HUES64 (cell line): ENCODE data around the gene ATXN2L.
A peak's percentile ranks its signal among the peaks of the same experiment; 100 is the strongest.

Experiments used
- H3K27ac ChIP-seq: 2 replicates; pipeline ENCODE4 v1.7.0; 2013; ENCODE audit warnings: low read depth, low read length, inconsistent platforms
- H3K27me3 ChIP-seq: 2 replicates; pipeline ENCODE4 v1.6.1; 2013; ENCODE audit warnings: mild to moderate bottlenecking, low read length; ENCODE audit not compliant: insufficient read depth
- H3K36me3 ChIP-seq: 2 replicates; pipeline ENCODE4 v1.6.1; 2013; ENCODE audit warnings: mild to moderate bottlenecking, low read length; ENCODE audit not compliant: insufficient read depth
- H3K4me1 ChIP-seq: 2 replicates; pipeline ENCODE4 v1.6.1; 2013; ENCODE audit warnings: mild to moderate bottlenecking, low read length, moderate library complexity; ENCODE audit not compliant: insufficient read depth
- H3K4me3 ChIP-seq: 2 replicates; pipeline ENCODE4 v1.5.1; 2013; ENCODE audit warnings: mild to moderate bottlenecking, low read length, moderate library complexity
- H3K9ac ChIP-seq: 2 replicates; pipeline ENCODE4 v1.6.1; 2013; ENCODE audit warnings: mild to moderate bottlenecking, low read depth, low read length
- H3K9me3 ChIP-seq: 2 replicates; pipeline ENCODE4 v1.6.1; 2013; ENCODE audit warnings: low read depth, low read length; ENCODE audit not compliant: insufficient read depth
- WGBS: fragments of 150-250, 120-280 bp; methylation state at CpG from one replicate; pipeline ENCODE4 v1.1.7; 2013; ENCODE audit warnings: missing lambda C conversion rate; 5-methylcytosine and 5-hydroxymethylcytosine counted together

Gene ATXN2L

DNA sequence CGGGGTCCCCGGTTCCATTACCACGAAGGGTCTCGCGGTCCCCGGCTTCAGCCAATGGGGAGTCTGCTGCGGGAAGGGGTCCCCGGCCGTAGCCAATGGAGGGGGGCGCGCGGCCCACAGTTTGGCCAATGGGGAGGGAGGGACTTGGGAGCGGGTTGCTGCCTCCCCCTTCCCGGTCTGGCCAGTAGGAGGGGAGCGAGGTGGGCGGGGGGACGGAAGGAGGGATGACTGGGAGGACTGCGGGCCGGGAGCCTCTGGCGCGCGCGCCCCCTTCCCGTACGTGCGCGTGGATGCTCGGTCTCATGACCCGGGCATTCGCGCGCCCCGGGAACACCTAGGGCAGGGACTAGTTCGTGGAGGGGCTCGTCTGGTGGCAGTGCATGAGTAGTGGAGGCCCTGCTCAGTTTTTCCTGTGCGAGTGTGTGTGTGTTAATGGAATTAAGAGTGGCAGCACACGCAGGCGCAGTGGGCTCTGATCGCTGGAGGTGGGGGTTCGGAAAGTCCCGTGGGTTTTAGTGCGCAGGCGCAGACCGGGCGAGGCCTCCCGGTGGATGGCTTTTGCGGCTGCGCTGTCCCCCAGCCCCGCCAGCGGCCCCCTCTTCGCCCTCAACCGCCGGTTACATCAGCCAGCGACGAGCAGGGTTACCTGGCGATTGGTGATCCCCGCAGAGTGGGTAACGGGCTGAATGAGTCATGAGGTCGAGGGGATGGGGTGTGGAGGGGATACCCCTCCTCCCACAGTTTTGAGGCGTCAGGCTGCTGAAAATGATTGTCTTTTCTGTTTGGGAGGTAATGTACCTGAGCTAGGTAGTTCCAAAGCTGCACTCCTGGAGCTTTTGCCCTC lies 1.3 kb downstream of the ATXN2L start:
- no peaks in the 10 kb centered on the region for H3K27me3 ChIP-seq
- peak overlapping the region; percentile 93 for H3K4me3 ChIP-seq
- peak overlapping the region; percentile 99 for H3K27ac ChIP-seq
- peaks cover 48% of the 10 kb centered on the region for H3K36me3 ChIP-seq
- peak overlapping the region; percentile 97 for H3K9ac ChIP-seq
- under 1% methylated on average over 60 of the region's 60 CpGs for WGBS
- peaks cover 9% of the 10 kb centered on the region; the same call in 1 of the 2 replicates for H3K4me1 ChIP-seq
- H3K9me3 ChIP-seq = no peaks in the 10 kb centered on the region

GRCh38 chr16:28824717-28824973 lies 1.8 kb downstream of the ATXN2L start:
- peaks cover 9% of the 10 kb centered on the region; the same call in 1 of the 2 replicates for H3K4me1 ChIP-seq
- 50% methylated on average over 5 of the region's 5 CpGs for WGBS
- H3K9me3 ChIP-seq = no peaks in the 10 kb centered on the region
- peak overlapping the region; percentile 97 for H3K9ac ChIP-seq
- peaks cover 54% of the 10 kb centered on the region for H3K36me3 ChIP-seq
- H3K27ac ChIP-seq = peak overlapping the region; percentile 99
- H3K27me3 ChIP-seq = no peaks in the 10 kb centered on the region
- peak overlapping the region; percentile 93 for H3K4me3 ChIP-seq

DNA sequence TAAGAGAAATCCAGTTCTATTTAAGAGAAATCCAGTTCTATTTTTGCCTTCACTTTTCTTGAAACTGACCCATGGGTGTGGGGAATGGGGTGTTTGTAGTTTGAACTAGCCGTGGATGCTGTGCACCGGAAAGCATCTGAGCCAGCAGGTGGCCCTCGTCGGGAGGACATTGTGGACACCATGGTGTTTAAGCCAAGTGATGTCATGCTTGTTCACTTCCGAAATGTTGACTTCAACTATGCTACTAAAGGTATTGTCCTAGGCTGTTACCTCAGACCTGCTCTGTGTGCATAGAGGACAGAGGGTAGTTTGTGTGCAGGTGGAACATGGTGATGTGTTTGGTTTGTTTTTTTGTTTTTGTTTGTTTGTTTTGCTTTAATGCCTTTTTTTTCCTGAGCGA lies 3.3 kb downstream of the ATXN2L start:
- no peaks in the 10 kb centered on the region for H3K27me3 ChIP-seq
- H3K4me3 ChIP-seq = no peak overlapping the region
- H3K9me3 ChIP-seq = no peaks in the 10 kb centered on the region
- 91% methylated on average over 6 of the region's 6 CpGs for WGBS
- H3K27ac ChIP-seq = no peak overlapping the region
- peaks cover 65% of the 10 kb centered on the region for H3K36me3 ChIP-seq
- peaks cover 9% of the 10 kb centered on the region; the same call in 1 of the 2 replicates for H3K4me1 ChIP-seq
- no peak overlapping the region for H3K9ac ChIP-seq

DNA sequence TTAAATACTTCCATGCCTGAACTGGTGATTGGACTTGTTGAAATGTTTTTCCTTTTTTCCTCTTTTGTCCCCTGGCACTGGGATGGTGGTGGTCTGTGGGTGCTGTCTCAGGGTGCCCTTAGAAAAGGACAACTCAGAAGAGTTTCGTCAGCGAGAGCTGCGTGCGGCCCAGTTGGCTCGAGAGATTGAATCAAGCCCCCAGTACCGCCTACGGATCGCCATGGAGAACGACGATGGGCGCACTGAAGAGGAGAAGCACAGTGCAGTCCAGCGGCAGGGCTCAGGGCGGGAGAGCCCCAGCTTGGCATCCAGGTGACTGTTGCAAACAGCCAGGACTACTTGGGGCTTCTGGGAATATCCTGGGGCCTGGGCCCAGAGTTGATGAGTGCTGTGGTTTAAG lies 6.9 kb downstream of the ATXN2L start:
- H3K27me3 ChIP-seq = no peaks in the 10 kb centered on the region
- H3K9ac ChIP-seq = no peak overlapping the region
- WGBS = 96% methylated on average over 13 of the region's 13 CpGs
- H3K36me3 ChIP-seq = peaks cover 100% of the 10 kb centered on the region
- peaks cover 9% of the 10 kb centered on the region; the same call in 1 of the 2 replicates for H3K4me1 ChIP-seq
- no peak overlapping the region for H3K27ac ChIP-seq
- no peaks in the 10 kb centered on the region for H3K9me3 ChIP-seq
- H3K4me3 ChIP-seq = no peak overlapping the region

DNA sequence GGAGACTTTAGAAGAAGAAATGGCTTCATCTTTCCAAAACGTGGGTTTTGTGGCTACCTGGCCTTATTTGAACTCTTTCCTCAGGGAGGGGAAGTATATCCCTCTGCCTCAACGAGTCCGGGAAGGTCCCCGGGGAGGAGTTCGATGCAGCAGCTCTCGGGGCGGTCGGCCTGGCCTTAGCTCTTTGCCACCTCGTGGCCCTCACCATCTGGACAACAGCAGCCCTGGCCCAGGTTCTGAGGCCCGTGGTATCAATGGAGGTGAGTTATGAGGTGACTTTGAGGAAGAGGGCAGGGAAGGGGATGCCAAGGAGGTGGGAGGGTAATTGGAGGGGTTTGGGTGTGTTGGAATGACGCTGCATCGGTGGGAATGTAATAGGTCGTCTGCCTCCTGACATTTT lies 7.7 kb downstream of the ATXN2L start:
- Histone ChIP-seq H3K9ac (no peak overlapping the region), H3K9me3 (no peaks in the 10 kb centered on the region), H3K27me3 (no peaks in the 10 kb centered on the region), H3K4me1 (peaks cover 2% of the 10 kb centered on the region; the same call in 1 of the 2 replicates), H3K27ac (no peak overlapping the region), H3K36me3 (peaks cover 100% of the 10 kb centered on the region), H3K4me3 (no peak overlapping the region)
- WGBS = 95% methylated on average over 13 of the region's 13 CpGs

DNA sequence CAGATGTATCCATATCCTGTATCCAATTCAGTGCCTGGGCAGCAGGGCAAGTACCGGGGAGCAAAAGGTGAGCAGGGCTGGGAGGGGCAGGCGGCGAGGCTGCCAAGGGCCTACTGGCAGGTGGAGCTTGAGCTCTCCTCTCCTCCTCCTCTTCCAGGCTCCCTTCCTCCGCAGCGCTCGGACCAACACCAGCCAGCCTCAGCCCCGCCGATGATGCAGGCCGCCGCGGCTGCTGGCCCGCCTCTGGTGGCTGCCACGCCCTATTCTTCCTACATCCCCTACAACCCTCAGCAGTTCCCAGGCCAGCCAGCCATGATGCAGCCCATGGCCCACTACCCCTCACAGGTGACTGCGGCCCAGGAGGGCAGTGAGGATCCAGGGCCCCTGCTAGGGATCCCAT lies 11.6 kb downstream of the ATXN2L start:
- Histone ChIP-seq H3K9me3 (no peaks in the 10 kb centered on the region), H3K27ac (no peak overlapping the region), H3K9ac (no peak overlapping the region), H3K4me3 (no peak overlapping the region), H3K4me1 (no peaks in the 10 kb centered on the region), H3K36me3 (peaks cover 95% of the 10 kb centered on the region), H3K27me3 (no peaks in the 10 kb centered on the region)
- 95% methylated on average over 14 of the region's 14 CpGs for WGBS

GRCh38 chr16:28834873-28835863 lies 12.4 kb downstream of the ATXN2L start:
- H3K36me3 ChIP-seq = peaks cover 87% of the 10 kb centered on the region
- H3K9me3 ChIP-seq = no peaks in the 10 kb centered on the region
- WGBS = 96% methylated on average over 25 of the region's 25 CpGs
- H3K4me1 ChIP-seq = no peaks in the 10 kb centered on the region
- H3K27me3 ChIP-seq = no peaks in the 10 kb centered on the region
- H3K9ac ChIP-seq = no peak overlapping the region
- no peak overlapping the region for H3K27ac ChIP-seq
- H3K4me3 ChIP-seq = no peak overlapping the region

DNA sequence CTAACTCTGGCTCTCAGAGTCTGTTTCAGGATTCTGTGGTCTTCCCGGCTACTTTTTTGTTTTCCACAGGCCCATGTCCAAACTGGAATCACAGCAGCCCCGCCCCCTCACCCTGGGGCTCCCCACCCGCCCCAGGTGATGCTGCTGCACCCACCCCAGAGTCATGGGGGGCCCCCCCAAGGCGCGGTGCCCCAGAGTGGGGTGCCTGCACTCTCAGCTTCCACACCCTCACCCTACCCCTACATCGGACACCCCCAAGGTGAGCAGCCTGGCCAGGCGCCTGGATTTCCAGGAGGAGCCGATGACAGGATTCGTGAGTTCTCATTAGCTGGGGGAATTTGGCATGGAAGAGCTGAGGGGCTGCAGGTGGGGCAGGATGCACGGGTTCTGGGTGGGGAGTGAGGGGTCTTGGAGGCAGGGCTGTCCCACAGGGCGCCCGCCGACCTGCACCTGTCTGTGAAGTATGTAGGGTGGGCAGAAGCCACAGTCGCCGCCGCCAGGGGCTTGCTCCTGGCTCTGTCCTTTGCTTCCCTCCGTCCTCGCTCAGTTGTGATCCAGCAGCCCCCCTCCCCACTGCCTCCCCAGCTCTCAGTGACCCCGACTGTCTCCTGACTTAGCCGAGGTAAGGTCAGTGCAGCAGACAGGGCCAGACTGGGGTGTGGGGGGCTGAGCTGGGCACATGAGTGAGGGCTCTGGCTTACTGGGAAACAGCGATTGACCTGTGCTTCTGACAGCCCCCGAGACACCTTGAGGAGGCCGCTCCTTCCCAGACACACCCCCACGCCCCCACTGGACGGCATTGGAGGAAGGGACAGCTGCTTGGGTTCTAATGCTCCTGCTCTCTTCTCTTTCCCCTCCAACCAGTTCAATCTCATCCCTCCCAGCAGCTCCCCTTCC lies 13.3 kb downstream of the ATXN2L start:
- Histone ChIP-seq H3K9ac (no peak overlapping the region), H3K27me3 (no peaks in the 10 kb centered on the region)
- 95% methylated on average over 25 of the region's 25 CpGs for WGBS

DNA sequence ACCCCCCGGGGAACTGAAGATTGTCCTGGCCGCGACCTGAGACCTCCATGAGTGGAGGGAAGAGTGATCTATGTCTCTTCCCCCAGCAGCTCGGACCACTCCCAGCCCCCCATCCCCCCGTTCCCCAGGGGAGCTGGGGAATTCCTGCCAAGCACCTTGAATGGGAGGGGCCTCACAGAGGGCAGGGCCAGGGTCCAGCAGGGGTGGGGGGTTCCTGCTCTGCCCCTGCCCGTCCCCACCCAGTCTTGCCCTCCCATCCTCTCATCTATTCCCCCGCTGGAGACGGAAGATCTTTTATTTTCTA lies 13.9 kb downstream of the ATXN2L start:
- H3K27me3 ChIP-seq = no peaks in the 10 kb centered on the region
- no peaks in the 10 kb centered on the region for H3K9me3 ChIP-seq
- H3K36me3 ChIP-seq = peaks cover 71% of the 10 kb centered on the region
- H3K4me3 ChIP-seq = no peak overlapping the region
- H3K4me1 ChIP-seq = no peaks in the 10 kb centered on the region
- 91% methylated on average over 7 of the region's 8 CpGs for WGBS
- no peak overlapping the region for H3K27ac ChIP-seq
- no peak overlapping the region for H3K9ac ChIP-seq

More for the DNA sequence above, 13.3 kb downstream of the ATXN2L start:
- H3K4me1 ChIP-seq = no peaks in the 10 kb centered on the region
- no peaks in the 10 kb centered on the region for H3K9me3 ChIP-seq
- H3K36me3 ChIP-seq = peaks cover 77% of the 10 kb centered on the region
- H3K27ac ChIP-seq = no peak overlapping the region
- no peak overlapping the region for H3K4me3 ChIP-seq

DNA sequence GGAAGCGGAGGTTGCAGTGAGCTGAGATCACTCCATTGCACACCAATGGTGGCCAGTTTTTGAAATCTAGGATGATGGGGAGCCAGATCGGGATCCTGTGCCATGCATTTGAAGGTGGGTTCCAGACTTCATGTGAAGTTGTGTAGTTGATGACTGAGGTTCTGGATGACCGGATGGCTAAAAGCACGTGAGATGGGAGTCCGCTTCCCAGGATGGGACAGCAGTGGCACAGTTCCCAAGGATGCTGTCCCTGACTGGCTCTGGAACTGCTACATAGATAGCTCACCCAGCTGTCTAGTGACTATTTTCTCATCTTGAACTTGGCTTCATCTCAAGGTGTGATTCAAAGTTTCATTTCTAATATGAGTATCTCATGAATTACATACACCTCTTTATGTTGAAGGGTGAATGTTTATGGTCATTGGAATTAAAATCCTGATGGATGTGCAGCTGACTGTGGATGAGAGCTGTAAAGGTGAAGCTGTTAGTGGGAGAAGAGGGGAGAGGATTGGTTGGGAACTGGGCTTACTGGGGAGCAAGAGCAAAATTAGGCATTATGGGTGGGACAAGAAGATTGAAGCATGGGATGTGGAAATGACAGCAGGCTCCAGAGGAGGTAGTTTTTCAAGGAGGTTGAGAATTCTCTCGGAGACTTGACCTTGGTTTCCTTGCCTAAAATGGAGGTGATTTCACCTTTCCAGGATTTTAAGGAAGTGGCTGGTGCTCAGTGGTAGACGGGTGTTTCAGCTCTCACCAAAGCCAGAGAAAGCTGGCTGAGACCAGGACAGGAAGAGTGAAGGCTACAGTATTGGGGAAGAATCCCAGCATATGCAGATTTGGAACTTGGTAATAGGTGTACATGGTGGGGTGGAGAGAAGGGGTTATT lies 15.1 kb downstream of the ATXN2L start:
- Histone ChIP-seq H3K9me3 (no peaks in the 10 kb centered on the region), H3K9ac (no peak overlapping the region), H3K27me3 (no peaks in the 10 kb centered on the region), H3K27ac (no peak overlapping the region), H3K36me3 (peaks cover 71% of the 10 kb centered on the region), H3K4me1 (no peaks in the 10 kb centered on the region), H3K4me3 (no peak overlapping the region)
- 94% methylated on average over 7 of the region's 7 CpGs for WGBS
